Spleen (tissue), 7 donors: ENCODE data around the gene CPED1.

Experiments used
- POLR2A ChIP-seq, 3 donors: fragments of 450-650 bp; IDR thresholded peaks; one replicate each; pipeline ENCODE4 v1.5.1; 2017; ENCODE audit warnings: antibody characterized with exemption in 3 of 3, mild to moderate bottlenecking in 1 of 3
- POLR2AphosphoS5 ChIP-seq, 3 donors: sonication (generic); formaldehyde crosslinking; IDR thresholded peaks; one replicate each; pipeline ENCODE4 v1.5.1; 2017; ENCODE audit warnings: antibody characterized with exemption in 3 of 3
- TF ChIP-seq, protein P1 (sequence below), 11 experiments: fragments of 200-600 bp in 7 of 11; fragments of 450-650 bp in 4 of 11; sonication (generic) in 4 of 11; IDR thresholded peaks in 8 of 11; conservative IDR thresholded peaks in 3 of 11; 1 replicate in 7 of 11; 2 replicates in 4 of 11; pipeline versions ENCODE4 v1.4.0 to v1.8.0; 2016 to 2021; ENCODE audit warnings: antibody characterized with exemption in 11 of 11, inconsistent platforms in 4 of 11, mild to moderate bottlenecking in 1 of 11
- donor health status: DM: no; HTN: no; CAD: no; lungs with moderate emphysema.
- donor health status: DM: no; HTN: no; CAD: no.
- donor health status: DM: no; HTN: no; CAD: no.

DNA sequence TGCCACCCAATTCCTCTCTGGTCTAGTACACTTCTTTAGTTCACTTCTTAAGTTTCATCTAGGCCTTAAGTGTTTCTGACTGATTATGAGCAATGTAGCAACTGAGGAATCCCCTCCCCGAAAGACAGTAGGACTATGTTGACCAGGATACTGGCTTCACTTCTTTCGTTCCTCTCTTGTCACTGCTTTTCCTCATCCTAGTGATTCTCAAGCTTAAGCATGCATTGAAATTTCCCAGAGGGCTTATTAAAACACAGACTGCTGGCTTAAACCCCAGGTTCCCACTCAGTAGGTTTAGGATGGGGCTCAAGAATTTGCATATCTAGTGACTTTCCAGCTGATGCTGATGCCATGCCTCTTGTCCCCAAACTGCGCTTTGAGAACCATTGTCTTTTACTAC, 175.7 kb downstream of the CPED1 start:
- TF ChIP-seq, protein P1, sequence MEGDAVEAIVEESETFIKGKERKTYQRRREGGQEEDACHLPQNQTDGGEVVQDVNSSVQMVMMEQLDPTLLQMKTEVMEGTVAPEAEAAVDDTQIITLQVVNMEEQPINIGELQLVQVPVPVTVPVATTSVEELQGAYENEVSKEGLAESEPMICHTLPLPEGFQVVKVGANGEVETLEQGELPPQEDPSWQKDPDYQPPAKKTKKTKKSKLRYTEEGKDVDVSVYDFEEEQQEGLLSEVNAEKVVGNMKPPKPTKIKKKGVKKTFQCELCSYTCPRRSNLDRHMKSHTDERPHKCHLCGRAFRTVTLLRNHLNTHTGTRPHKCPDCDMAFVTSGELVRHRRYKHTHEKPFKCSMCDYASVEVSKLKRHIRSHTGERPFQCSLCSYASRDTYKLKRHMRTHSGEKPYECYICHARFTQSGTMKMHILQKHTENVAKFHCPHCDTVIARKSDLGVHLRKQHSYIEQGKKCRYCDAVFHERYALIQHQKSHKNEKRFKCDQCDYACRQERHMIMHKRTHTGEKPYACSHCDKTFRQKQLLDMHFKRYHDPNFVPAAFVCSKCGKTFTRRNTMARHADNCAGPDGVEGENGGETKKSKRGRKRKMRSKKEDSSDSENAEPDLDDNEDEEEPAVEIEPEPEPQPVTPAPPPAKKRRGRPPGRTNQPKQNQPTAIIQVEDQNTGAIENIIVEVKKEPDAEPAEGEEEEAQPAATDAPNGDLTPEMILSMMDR (IDR thresholded peaks at IDR 0.05 in 8 of 11, conservative IDR thresholded peaks at IDR 0.05 in 3 of 11) = no peak
- TF ChIP-seq POLR2A (IDR thresholded peaks at IDR 0.05) = no peak
- TF ChIP-seq POLR2AphosphoS5 (IDR thresholded peaks at IDR 0.05) = no peak
